ENCODE results near the gene LGALSL. TPM values are rescaled to one million over a fixed set of nuclear protein-coding genes. Genes with fewer than 3 reads are reported as not detected.
A peak's percentile ranks its signal among the peaks of the same experiment; 100 is the strongest.
"Not testable (repeated sequence)": the region's sequence is repeated elsewhere in the genome, so short reads cannot be mapped to it uniquely, and the experiment has no call there.

The LGALSL gene
- total and polyA plus RNA-seq, 12 donors: 5.3 to 24.8 (median 11.0) TPM

GRCh38 chr2:64440843-64441242 lies 13.1 kb upstream of the LGALSL start:
- WGBS, 2 donors: 82% methylated on average over 2 of the region's 2 CpGs
- H3K4me3 ChIP-seq: no peak overlapping the region
- no peaks in the 10 kb centered on the region for H3K27me3 ChIP-seq
- H3K4me1 ChIP-seq: no peaks in the 10 kb centered on the region
- no peak for TF ChIP-seq CTCF (IDR thresholded peaks at IDR 0.05)
- intact Hi-C loops (cut with DNase I): no loop called here
- ATAC-seq (no peak), DNase-seq (no peak)
- no peaks in the 10 kb centered on the region for H3K9me3 ChIP-seq
- no peak overlapping the region for H3K27ac ChIP-seq
- no peaks in the 10 kb centered on the region for H3K36me3 ChIP-seq

GRCh38 chr2:64442277-64442676 lies 11.7 kb upstream of the LGALSL start:
- Histone ChIP-seq H3K27ac (no peak overlapping the region), H3K9me3 (no peaks in the 10 kb centered on the region), H3K27me3 (no peaks in the 10 kb centered on the region), H3K4me1 (peaks cover 0 to under 1% (median 0%) of the 10 kb centered on the region in 9 donors), H3K4me3 (no peak overlapping the region), H3K36me3 (no peaks in the 10 kb centered on the region)
- TF ChIP-seq CTCF (IDR thresholded peaks at IDR 0.05): no peak
- intact Hi-C loops (cut with DNase I): no loop called here
- DNase-seq (no peak), ATAC-seq (no peak)
- 93 to 96% methylated on average over 4 of the region's 4 CpGs for WGBS, 2 donors

- Histone ChIP-seq H3K27me3 (no peaks in the 10 kb centered on the region), H3K36me3 (no peaks in the 10 kb centered on the region), H3K4me3 (no peak overlapping the region), H3K4me1 (peaks cover 0 to 7% (median 5%) of the 10 kb centered on the region in 9 donors), H3K9me3 (no peaks in the 10 kb centered on the region), H3K27ac (no peak overlapping the region)
- no peak for DNase-seq
- intact Hi-C loops (cut with DNase I): no loop called here
- no peak for TF ChIP-seq CTCF (IDR thresholded peaks at IDR 0.05)
- ATAC-seq: no peak
- WGBS, 2 donors: 62 to 70% methylated on average over 7 of the region's 7 CpGs
Observed at GRCh38 chr2:64442801-64443429, 11.0 kb upstream of the LGALSL start.

- H3K4me1 ChIP-seq: peaks cover 0 to 14% (median 11%) of the 10 kb centered on the region in 9 donors
- H3K27me3 ChIP-seq, ATAC-seq: not testable (repeated sequence)
Observed at GRCh38 chr2:64445970-64446369, 8.0 kb upstream of the LGALSL start.

GRCh38 chr2:64447317-64448040 lies 6.5 kb upstream of the LGALSL start:
- Histone ChIP-seq H3K4me1 (peaks cover 0 to 17% (median 12%) of the 10 kb centered on the region in 9 donors), H3K4me3 (no peak overlapping the region), H3K9me3 (no peaks in the 10 kb centered on the region), H3K27me3 (no peaks in the 10 kb centered on the region), H3K27ac (peak overlapping the region in 4 of 10 donors; percentile 13 to 45 (median 38)), H3K36me3 (no peaks in the 10 kb centered on the region)
- DNase-seq (no peak), ATAC-seq (peak in 2 of 8 donors; percentile 70 to 84)
- intact Hi-C loops (cut with DNase I): loop anchor here in 1 of 10 donors (5.0 kb wide), 1 partner anchor 35 kb away; no protein-coding TSS in a partner anchor
- no peak for TF ChIP-seq CTCF (IDR thresholded peaks at IDR 0.05)
- WGBS, 2 donors: 53 to 69% methylated on average over 2 of the region's 2 CpGs

More at GRCh38 chr2:64445970-64446369, 8.0 kb upstream of the LGALSL start:
- intact Hi-C loops (cut with DNase I): loop anchor here in 1 of 10 donors (5.0 kb wide), 1 partner anchor 34 kb away; no protein-coding TSS in a partner anchor
- H3K27ac ChIP-seq, H3K4me3 ChIP-seq, DNase-seq, H3K9me3 ChIP-seq, H3K36me3 ChIP-seq: not testable (repeated sequence)
